ENCODE data around the gene CGAS.
A peak's percentile ranks its signal among the peaks of the same experiment; 100 is the strongest.
"Not testable (repeated sequence)": the region's sequence is repeated elsewhere in the genome, so short reads cannot be mapped to it uniquely, and the experiment has no call there.

Gene CGAS

GRCh38 chr6:73471686-73472290, 19.7 kb upstream of the CGAS start:
- no peak for DNase-seq
- H3K14ac ChIP-seq (ENCODE audit: low read length in 2 of 2) = no peak overlapping the region
- H4K8ac ChIP-seq (ENCODE audit: low read length) = no peak overlapping the region
- H2BK15ac ChIP-seq (ENCODE audit: low read depth, poor library complexity, severe bottlenecking) = no peak overlapping the region
- no peak overlapping the region for H3K9ac ChIP-seq (ENCODE audit: low read length)
- H2AFZ ChIP-seq (ENCODE audit: low read depth, low read length) = no peak overlapping the region
- H4K91ac ChIP-seq (ENCODE audit: low read length) = no peak overlapping the region
- WGBS = 100% methylated on average over 1 of the region's 2 CpGs
- no peak overlapping the region for H2BK5ac ChIP-seq (ENCODE audit: low read depth, low read length, poor library complexity, severe bottlenecking)
- no peak overlapping the region for H3K23ac ChIP-seq (ENCODE audit: low read length in 2 of 2)
- H3K4me2 ChIP-seq (ENCODE audit: low read length, poor library complexity, severe bottlenecking) = no peak overlapping the region
- H3K36me3 ChIP-seq (ENCODE audit: control insufficient read depth in 1 of 2, insufficient read depth in 2 of 2, low read depth in 1 of 2, low read length in 2 of 2) = peaks cover 59 to 90% of the 10 kb centered on the region in 2 experiments
- no peaks in the 10 kb centered on the region for H3K9me3 ChIP-seq (ENCODE audit: control insufficient read depth, low read length)
- H3K27me3 ChIP-seq (ENCODE audit: control insufficient read depth in 1 of 2, insufficient read depth in 1 of 2, low read length in 2 of 2) = no peaks in the 10 kb centered on the region
- H3K27ac ChIP-seq (ENCODE audit: low read length, poor library complexity, severe bottlenecking) = no peak overlapping the region
- H3K79me1 ChIP-seq (replicated peaks; ENCODE audit: low read length, poor library complexity, severe bottlenecking) = peaks cover 14% of the 10 kb centered on the region
- H3K4me1 ChIP-seq (ENCODE audit: control insufficient read depth, insufficient read depth, low read depth, low read length) = no peaks in the 10 kb centered on the region
- H3K4ac ChIP-seq (ENCODE audit: low read depth in 1 of 2, low read length in 2 of 2) = no peak overlapping the region
- H3K18ac ChIP-seq (ENCODE audit: low read depth in 1 of 2, low read length in 2 of 2) = no peak overlapping the region
- H2BK12ac ChIP-seq (ENCODE audit: low read length in 2 of 2) = no peak overlapping the region
- no peak overlapping the region for H3K4me3 ChIP-seq (ENCODE audit: insufficient read depth in 1 of 2, low read depth in 1 of 2, low read length in 2 of 2)
- H2BK120ac ChIP-seq (ENCODE audit: low read depth, low read length) = no peak overlapping the region
- H2AK5ac ChIP-seq (ENCODE audit: low read length, severe bottlenecking) = no peak overlapping the region

- H3K9ac ChIP-seq (ENCODE audit: low read length) = peak within 1 kb of the TSS; percentile 99
- peaks cover 3% of the 10 kb centered on the region for H3K79me1 ChIP-seq (replicated peaks; ENCODE audit: low read length, poor library complexity, severe bottlenecking)
- H3K27me3 ChIP-seq (ENCODE audit: control insufficient read depth in 1 of 2, insufficient read depth in 1 of 2, low read length in 2 of 2) = no peaks in the 10 kb centered on the region
- peak within 1 kb of the TSS; percentile 89 for H3K27ac ChIP-seq (ENCODE audit: low read length, poor library complexity, severe bottlenecking)
- H3K36me3 ChIP-seq (ENCODE audit: control insufficient read depth in 1 of 2, insufficient read depth in 2 of 2, low read depth in 1 of 2, low read length in 2 of 2) = peaks cover 0 to 13% of the 10 kb centered on the region in 2 experiments
- H3K4me2 ChIP-seq (ENCODE audit: low read length, poor library complexity, severe bottlenecking) = peak within 1 kb of the TSS; percentile 68
- H3K9me3 ChIP-seq (ENCODE audit: control insufficient read depth, low read length) = no peaks in the 10 kb centered on the region
- H3K4me1 ChIP-seq (ENCODE audit: control insufficient read depth, insufficient read depth, low read depth, low read length) = peaks cover 2% of the 10 kb centered on the region
- peak within 1 kb of the TSS; percentile 36 for H2BK5ac ChIP-seq (ENCODE audit: low read depth, low read length, poor library complexity, severe bottlenecking)
- H3K18ac ChIP-seq (ENCODE audit: low read depth in 1 of 2, low read length in 2 of 2) = peak within 1 kb of the TSS; percentile 90 to 99
- peak within 1 kb of the TSS; percentile 96 for H4K8ac ChIP-seq (ENCODE audit: low read length)
- peak within 1 kb of the TSS in 1 of 2 experiments; percentile 97 for H2BK12ac ChIP-seq (ENCODE audit: low read length in 2 of 2)
- H3K23ac ChIP-seq (ENCODE audit: low read length in 2 of 2) = peak within 1 kb of the TSS in 1 of 2 experiments; percentile 96
- no peak within 1 kb of the TSS for H2BK120ac ChIP-seq (ENCODE audit: low read depth, low read length)
- H4K91ac ChIP-seq (ENCODE audit: low read length) = peak within 1 kb of the TSS; percentile 73
- H2AFZ ChIP-seq (ENCODE audit: low read depth, low read length) = peak within 1 kb of the TSS; percentile 95
- no peak within 1 kb of the TSS for H2AK5ac ChIP-seq (ENCODE audit: low read length, severe bottlenecking)
- DNase-seq = peak; percentile 95
- H2BK15ac ChIP-seq (ENCODE audit: low read depth, poor library complexity, severe bottlenecking) = no peak within 1 kb of the TSS
- under 1% methylated on average over 55 of the region's 55 CpGs for WGBS
- peak within 1 kb of the TSS; percentile 92 to 94 for H3K4me3 ChIP-seq (ENCODE audit: insufficient read depth in 1 of 2, low read depth in 1 of 2, low read length in 2 of 2)
- H3K4ac ChIP-seq (ENCODE audit: low read depth in 1 of 2, low read length in 2 of 2) = peak within 1 kb of the TSS; percentile 46 to 77
- H3K14ac ChIP-seq (ENCODE audit: low read length in 2 of 2) = peak within 1 kb of the TSS in 1 of 2 experiments; percentile 95
Observed at GRCh38 chr6:73461537-73462350, 9.6 kb upstream of the CGAS start, which contains the start of gene MTO1. Gene MTO1 (plus strand): TSS chr6:73461737. CDS start chr6:73461855, 118 bp downstream.

- Histone ChIP-seq H4K8ac (ENCODE audit: low read length) (no peak overlapping the region), H3K4me2 (ENCODE audit: low read length, poor library complexity, severe bottlenecking) (no peak overlapping the region), H3K27me3 (ENCODE audit: control insufficient read depth in 1 of 2, insufficient read depth in 1 of 2, low read length in 2 of 2) (no peaks in the 10 kb centered on the region), H2AFZ (ENCODE audit: low read depth, low read length) (no peak overlapping the region), H4K91ac (ENCODE audit: low read length) (no peak overlapping the region), H3K14ac (ENCODE audit: low read length in 2 of 2) (no peak overlapping the region), H3K36me3 (ENCODE audit: control insufficient read depth in 1 of 2, insufficient read depth in 2 of 2, low read depth in 1 of 2, low read length in 2 of 2) (peaks cover 0 to 3% of the 10 kb centered on the region in 2 experiments), H2AK5ac (ENCODE audit: low read length, severe bottlenecking) (no peak overlapping the region), H2BK5ac (ENCODE audit: low read depth, low read length, poor library complexity, severe bottlenecking) (no peak overlapping the region), H2BK120ac (ENCODE audit: low read depth, low read length) (no peak overlapping the region), H3K18ac (ENCODE audit: low read depth in 1 of 2, low read length in 2 of 2) (no peak overlapping the region), H2BK15ac (ENCODE audit: low read depth, poor library complexity, severe bottlenecking) (no peak overlapping the region), H3K9me3 (ENCODE audit: control insufficient read depth, low read length) (no peaks in the 10 kb centered on the region), H3K4me1 (ENCODE audit: control insufficient read depth, insufficient read depth, low read depth, low read length) (peaks cover 2% of the 10 kb centered on the region), H3K4ac (ENCODE audit: low read depth in 1 of 2, low read length in 2 of 2) (no peak overlapping the region), H3K79me1 (replicated peaks; ENCODE audit: low read length, poor library complexity, severe bottlenecking) (peaks cover under 1% of the 10 kb centered on the region), H3K27ac (ENCODE audit: low read length, poor library complexity, severe bottlenecking) (no peak overlapping the region), H3K23ac (ENCODE audit: low read length in 2 of 2) (no peak overlapping the region), H3K4me3 (ENCODE audit: insufficient read depth in 1 of 2, low read depth in 1 of 2, low read length in 2 of 2) (no peak overlapping the region), H2BK12ac (ENCODE audit: low read length in 2 of 2) (no peak overlapping the region), H3K9ac (ENCODE audit: low read length) (no peak overlapping the region)
- no peak for DNase-seq
- 99% methylated on average over 5 of the region's 5 CpGs for WGBS
Observed at GRCh38 chr6:73460056-73460455, 8.0 kb upstream of the CGAS start.

- not testable (repeated sequence) for H3K9ac ChIP-seq (ENCODE audit: low read length); H3K27ac ChIP-seq (ENCODE audit: low read length, poor library complexity, severe bottlenecking); H3K4me3 ChIP-seq (ENCODE audit: insufficient read depth in 1 of 2, low read depth in 1 of 2, low read length in 2 of 2); H4K8ac ChIP-seq (ENCODE audit: low read length); H2BK15ac ChIP-seq (ENCODE audit: low read depth, poor library complexity, severe bottlenecking); H2BK5ac ChIP-seq (ENCODE audit: low read depth, low read length, poor library complexity, severe bottlenecking); H4K91ac ChIP-seq (ENCODE audit: low read length); DNase-seq; H3K79me1 ChIP-seq (replicated peaks; ENCODE audit: low read length, poor library complexity, severe bottlenecking); H3K4ac ChIP-seq (ENCODE audit: low read depth in 1 of 2, low read length in 2 of 2); H3K36me3 ChIP-seq (ENCODE audit: control insufficient read depth in 1 of 2, insufficient read depth in 2 of 2, low read depth in 1 of 2, low read length in 2 of 2); H2AK5ac ChIP-seq (ENCODE audit: low read length, severe bottlenecking); H2BK120ac ChIP-seq (ENCODE audit: low read depth, low read length); H2BK12ac ChIP-seq (ENCODE audit: low read length in 2 of 2); H3K4me2 ChIP-seq (ENCODE audit: low read length, poor library complexity, severe bottlenecking); H3K9me3 ChIP-seq (ENCODE audit: control insufficient read depth, low read length); H3K4me1 ChIP-seq (ENCODE audit: control insufficient read depth, insufficient read depth, low read depth, low read length); H3K18ac ChIP-seq (ENCODE audit: low read depth in 1 of 2, low read length in 2 of 2); H3K23ac ChIP-seq (ENCODE audit: low read length in 2 of 2); H3K14ac ChIP-seq (ENCODE audit: low read length in 2 of 2); H2AFZ ChIP-seq (ENCODE audit: low read depth, low read length); H3K27me3 ChIP-seq (ENCODE audit: control insufficient read depth in 1 of 2, insufficient read depth in 1 of 2, low read length in 2 of 2)
- WGBS = 86% methylated on average over 7 of the region's 7 CpGs
Observed at GRCh38 chr6:73459474-73459873, 7.4 kb upstream of the CGAS start.

All from mesenchymal stem cell (in vitro differentiated cells and primary cell).